ENCODE results near the gene GPATCH2. TPM values are rescaled to one million over a fixed set of nuclear protein-coding genes. Genes with fewer than 3 reads are reported as not detected.

Gene GPATCH2
- total RNA-seq, 4 donors from 2014 or later = 10.4 to 22.7 (median 12.1) TPM

- ATAC-seq (ENCODE audit: low FRiP score) (no peak), DNase-seq (ENCODE audit: low spot score) (no peak)
- TF ChIP-seq CTCF (IDR thresholded peaks at IDR 0.05) = no peak
Observed at GRCh38 chr1:217457016-217457415, 173.9 kb downstream of the GPATCH2 start.

GRCh38 chr1:217456261-217456660 is 174.6 kb downstream of the GPATCH2 start:
- ATAC-seq (ENCODE audit: low FRiP score) (no peak), DNase-seq (ENCODE audit: low spot score) (no peak)
- no peak for TF ChIP-seq CTCF (IDR thresholded peaks at IDR 0.05)

- no peak for TF ChIP-seq CTCF (IDR thresholded peaks at IDR 0.05)
- no peak for DNase-seq (ENCODE audit: low spot score)
- ATAC-seq (ENCODE audit: low FRiP score) = no peak
Observed at GRCh38 chr1:217453816-217454215, 177.1 kb downstream of the GPATCH2 start.

GRCh38 chr1:217449370-217449769 is 181.5 kb downstream of the GPATCH2 start:
- ATAC-seq (ENCODE audit: low FRiP score) (no peak), DNase-seq (ENCODE audit: low spot score) (no peak)
- TF ChIP-seq CTCF (IDR thresholded peaks at IDR 0.05) = no peak

- DNase-seq (ENCODE audit: low spot score) = no peak
- no peak for ATAC-seq (ENCODE audit: low FRiP score)
- no peak for TF ChIP-seq CTCF (IDR thresholded peaks at IDR 0.05)
Observed at GRCh38 chr1:217443845-217444244, 187.0 kb downstream of the GPATCH2 start.

- no peak for DNase-seq (ENCODE audit: low spot score)
- TF ChIP-seq CTCF (IDR thresholded peaks at IDR 0.05) = no peak
Observed at GRCh38 chr1:217437376-217437775, 193.5 kb downstream of the GPATCH2 start.

GRCh38 chr1:217435204-217435603 is 195.7 kb downstream of the GPATCH2 start:
- TF ChIP-seq CTCF (IDR thresholded peaks at IDR 0.05) = no peak
- DNase-seq (ENCODE audit: low spot score) (no peak), ATAC-seq (ENCODE audit: low FRiP score) (no peak)

More at GRCh38 chr1:217437376-217437775, 193.5 kb downstream of the GPATCH2 start:
- ATAC-seq (ENCODE audit: low FRiP score) = no peak

Measured in omental fat pad (tissue), 4 donors.